ENCODE results near the gene AZGP1. TPM values are rescaled to one million over a fixed set of nuclear protein-coding genes. Genes with fewer than 3 reads are reported as not detected.
"Not testable (repeated sequence)": the region's sequence is repeated elsewhere in the genome, so short reads cannot be mapped to it uniquely, and the experiment has no call there.

AZGP1 gene
- total and polyA plus RNA-seq, 11 donors: 31.8 to 214 (median 99.1) TPM

GRCh38 chr7:99974681-99975080 lies 1.1 kb downstream of the AZGP1 start:
- Histone ChIP-seq H3K4me1 (peaks cover 0 to 6% (median 0%) of the 10 kb centered on the region in 12 donors), H3K27me3 (peaks cover 0 to 8% (median 0%) of the 10 kb centered on the region in 9 donors), H3K36me3 (no peaks in the 10 kb centered on the region), H3K9me3 (no peaks in the 10 kb centered on the region), H3K4me3 (peak overlapping the region in 5 of 12 donors; percentile 13 to 49 (median 41)), H3K27ac (peak overlapping the region in 1 of 12 donors; percentile 79)
- DNase-seq: no peak
- WGBS, 4 donors: 21 to 50% (median 32%) methylated on average over 1 of the region's 1 CpG
- TF ChIP-seq CTCF (IDR thresholded peaks at IDR 0.05) (no peak), POLR2A (IDR thresholded peaks at IDR 0.05) (no peak)
- intact Hi-C loops (cut with DNase I): loop anchor here in 2 of 10 donors (5.0 kb wide), 3 partner anchors 78 to 153 kb away; partner anchors contain the start of genes MBLAC1 (in 1 of the 2) and ZNF3 (in 1 of the 2)
- ATAC-seq: no peak

- H3K36me3 ChIP-seq; ATAC-seq; H3K4me3 ChIP-seq; DNase-seq; H3K4me1 ChIP-seq; H3K27ac ChIP-seq; H3K9me3 ChIP-seq; H3K27me3 ChIP-seq; intact Hi-C loops (cut with DNase I): not testable (repeated sequence)
- WGBS, 4 donors: 83 to 88% (median 86%) methylated on average over 7 of the region's 7 CpGs
Observed at GRCh38 chr7:99973817-99974216, 2.0 kb downstream of the AZGP1 start.

DNA sequence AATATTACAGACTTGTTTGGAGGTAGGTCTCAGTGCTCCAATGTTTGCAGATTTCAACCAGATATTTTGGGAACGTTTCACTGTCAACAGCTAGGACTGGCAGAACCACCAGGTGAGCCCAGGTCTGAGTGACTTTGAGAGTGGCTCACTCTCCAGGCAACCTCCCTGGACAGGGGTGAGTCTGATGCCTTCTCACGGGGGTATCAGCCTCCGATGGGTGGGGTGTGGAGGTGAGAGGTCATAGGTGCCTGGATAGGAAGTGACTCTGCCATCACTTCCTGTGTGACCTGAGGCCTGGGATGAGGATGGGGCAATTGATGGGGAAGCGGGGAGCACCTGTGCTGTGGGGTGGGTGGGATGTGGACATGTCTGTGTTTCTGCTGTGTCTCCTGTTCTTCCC lies 4.6 kb downstream of the AZGP1 start:
- Histone ChIP-seq H3K36me3 (peaks cover 0 to 4% (median 0%) of the 10 kb centered on the region in 9 donors), H3K27ac (no peak overlapping the region), H3K4me1 (peaks cover 0 to 6% (median 0%) of the 10 kb centered on the region in 12 donors), H3K9me3 (no peaks in the 10 kb centered on the region), H3K27me3 (peaks cover 0 to 10% (median 0%) of the 10 kb centered on the region in 9 donors), H3K4me3 (no peak overlapping the region)
- intact Hi-C loops (cut with DNase I): no loop called here
- WGBS, 4 donors: 65 to 86% (median 69%) methylated on average over 4 of the region's 4 CpGs
- no peak for DNase-seq
- ATAC-seq: no peak
- TF ChIP-seq POLR2A (IDR thresholded peaks at IDR 0.05): no peak
- no peak for TF ChIP-seq CTCF (IDR thresholded peaks at IDR 0.05)

DNA sequence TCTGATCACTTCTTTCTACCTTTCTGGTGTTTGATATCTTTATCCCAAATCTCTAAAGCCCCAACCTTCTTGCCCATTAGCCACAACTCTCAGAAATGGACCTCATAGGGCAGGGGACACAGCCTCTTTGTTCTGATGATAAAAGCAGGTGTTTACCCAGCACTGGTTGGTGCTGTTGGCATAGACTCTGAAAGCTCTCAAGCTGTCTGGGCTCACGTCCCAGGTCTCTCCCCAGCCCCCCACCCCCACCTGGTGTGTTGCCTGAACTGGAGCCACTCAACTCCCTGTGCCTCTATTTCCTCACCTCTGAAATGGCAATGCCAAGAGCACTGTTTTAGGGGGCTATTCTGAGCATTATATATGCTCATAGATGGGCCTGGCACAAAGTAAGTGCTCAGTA lies 6.0 kb downstream of the AZGP1 start:
- DNase-seq (peak in 1 of 5 donors; percentile 42), ATAC-seq (peak; percentile 71 to 89 (median 82))
- H3K4me1 ChIP-seq; H3K4me3 ChIP-seq; intact Hi-C loops (cut with DNase I); H3K36me3 ChIP-seq; H3K9me3 ChIP-seq; H3K27ac ChIP-seq: not testable (repeated sequence)
- 0 to 14% (median 9%) methylated on average over 1 of the region's 1 CpG for WGBS, 4 donors
- peaks cover 0 to 24% (median 0%) of the 10 kb centered on the region in 9 donors for H3K27me3 ChIP-seq

DNA sequence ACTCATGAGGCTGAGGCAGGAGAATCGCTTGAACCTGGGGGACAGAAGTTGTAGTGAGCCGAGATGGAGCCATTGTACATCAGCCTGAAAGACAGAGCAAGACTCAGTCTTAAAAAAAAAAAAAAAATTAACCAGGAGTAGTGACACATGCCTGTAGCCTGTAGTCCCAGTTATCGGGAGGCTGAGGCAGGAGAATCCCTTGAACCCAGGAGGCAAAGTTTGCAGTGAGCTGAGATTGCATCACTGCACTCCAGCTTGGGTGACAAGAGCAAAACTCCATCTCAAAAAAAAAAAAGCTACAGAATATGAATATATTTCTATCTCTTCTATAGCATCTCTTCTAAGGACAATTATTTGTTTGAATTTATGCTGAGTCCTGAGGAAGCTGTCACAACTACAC lies 6.5 kb downstream of the AZGP1 start:
- H3K27ac ChIP-seq: no peak overlapping the region
- H3K36me3 ChIP-seq: peaks cover 0 to 4% (median 0%) of the 10 kb centered on the region in 9 donors
- intact Hi-C loops (cut with DNase I): no loop called here
- WGBS, 4 donors: 81 to 88% (median 86%) methylated on average over 3 of the region's 3 CpGs
- no peak overlapping the region for H3K4me3 ChIP-seq
- H3K9me3 ChIP-seq: no peaks in the 10 kb centered on the region
- H3K27me3 ChIP-seq: peaks cover 0 to 29% (median 0%) of the 10 kb centered on the region in 9 donors
- no peak for DNase-seq
- TF ChIP-seq POLR2A (IDR thresholded peaks at IDR 0.05): no peak
- no peaks in the 10 kb centered on the region for H3K4me1 ChIP-seq
- no peak for ATAC-seq
